ENCODE measurements around the gene GSTA2. TPM values are rescaled to one million over a fixed set of nuclear protein-coding genes. Genes with fewer than 3 reads are reported as not detected.
"Not testable (repeated sequence)": the region's sequence is repeated elsewhere in the genome, so short reads cannot be mapped to it uniquely, and the experiment has no call there.

The GSTA2 gene
- total and polyA plus RNA-seq, 2 of the 13 experiments (the other 11 are each of a cell fraction or from before 2014, with no cell fraction given): 0.75 to 13.7 TPM

DNA sequence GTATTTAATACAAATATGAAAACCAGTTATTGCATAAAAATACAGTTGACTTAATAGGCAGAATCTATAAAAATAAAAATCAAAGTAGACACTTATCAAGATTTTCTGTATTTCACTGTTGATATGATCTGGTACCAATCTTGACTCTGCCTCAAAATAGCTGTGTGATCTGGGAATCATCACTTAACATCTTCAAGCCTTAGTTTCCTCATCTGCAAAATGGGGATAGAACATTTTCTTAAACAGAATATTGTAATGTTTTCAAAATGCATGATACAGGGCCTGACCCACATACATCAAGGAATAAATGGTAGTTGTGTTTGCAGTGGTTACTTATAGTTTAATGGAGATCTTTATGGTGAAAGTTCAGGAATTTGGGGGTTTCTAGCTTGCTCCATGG lies 18.9 kb upstream of the GSTA2 start:
- H3K4me3 ChIP-seq (replicated peaks in 1 of 3; ENCODE audit: insufficient read depth in 1 of 3, low read depth in 2 of 3, low read length in 3 of 3); in situ Hi-C loops (cut with HindIII; ENCODE audit: extremely low pct_ligation_motif_present, low pct_unique_long_range_greater_than_20kb); DNase-seq (ENCODE audit: low spot score); H3K9ac ChIP-seq (ENCODE audit: insufficient read depth, low read depth, low read length); H3K27ac ChIP-seq (ENCODE audit: extremely low read length, insufficient read depth, low read length); H3K9me3 ChIP-seq (ENCODE audit: low read length); H3K36me3 ChIP-seq (replicated peaks in 1 of 2; ENCODE audit: control insufficient read depth in 1 of 2, insufficient read depth in 2 of 2, low read length in 2 of 2); H3K27me3 ChIP-seq (ENCODE audit: control insufficient read depth in 1 of 2, insufficient read depth in 2 of 2, low read length in 2 of 2); FAIRE-seq; ATAC-seq; H4K20me1 ChIP-seq (ENCODE audit: insufficient read depth, low read length); H3K79me2 ChIP-seq (ENCODE audit: insufficient read depth, low read length); intact Hi-C loops (cut with micrococcal nuclease; ENCODE audit: unreplicated experiment); H3K4me2 ChIP-seq (ENCODE audit: low read depth, low read length); BruUV-seq (replicated peaks); CTCF ChIA-PET (ENCODE audit: low intra/inter-chr PET ratio, low total read pairs); H2AFZ ChIP-seq (ENCODE audit: low read length): not testable (repeated sequence)
- H3K4me1 ChIP-seq (ENCODE audit: insufficient read depth, low read length): peaks cover 56% of the 10 kb centered on the region
- TF ChIP-seq ZNF629 (CRISPR knock-in tag; conservative IDR thresholded peaks at IDR 0.05): peak; percentile 75
- peak; percentile 58; the same call in 1 of the 2 replicates for TF ChIP-seq CHD4 (IDR thresholded peaks at IDR 0.05; ENCODE audit: borderline replicate concordance, low read length)
- POLR2A ChIA-PET: interaction anchor here (0.6 to 0.8 kb wide), 2 partner anchors 56 to 374 kb away, joined by 3 read pairs; no protein-coding TSS in a partner anchor

DNA sequence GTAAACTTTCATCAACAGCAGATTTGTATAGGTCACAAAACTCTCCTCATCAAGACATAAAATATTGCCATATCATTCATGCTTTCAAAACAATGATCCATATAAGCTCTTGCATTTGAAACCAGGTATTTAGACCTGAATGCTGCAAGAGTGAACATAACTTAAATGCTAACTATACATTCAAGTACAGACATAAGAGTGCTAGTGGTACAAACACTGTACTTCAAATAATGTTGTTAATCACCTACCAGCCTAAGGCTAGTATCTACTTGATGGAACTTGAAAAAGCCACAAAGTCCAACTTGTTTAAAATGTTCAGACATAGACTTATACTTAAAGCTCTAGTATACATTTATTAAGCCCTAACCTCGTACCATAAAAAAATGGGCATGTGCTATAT lies 16.0 kb upstream of the GSTA2 start:
- ATAC-seq (no peak), DNase-seq (ENCODE audit: low spot score) (no peak), FAIRE-seq (no peak)
- H3K4me3 ChIP-seq (replicated peaks in 1 of 3; ENCODE audit: insufficient read depth in 1 of 3, low read depth in 2 of 3, low read length in 3 of 3): no peak overlapping the region
- no peak overlapping the region for H3K4me2 ChIP-seq (ENCODE audit: low read depth, low read length)
- H4K20me1 ChIP-seq (ENCODE audit: insufficient read depth, low read length): no peaks in the 10 kb centered on the region
- WGBS (ENCODE audit: low lambda C conversion rate): 100% methylated on average over 1 of the region's 1 CpG
- ChIA-PET CTCF (ENCODE audit: low intra/inter-chr PET ratio, low total read pairs) (no interaction called here), POLR2A (no interaction called here)
- H3K9ac ChIP-seq (ENCODE audit: insufficient read depth, low read depth, low read length): no peak overlapping the region
- no TSS peak for BruUV-seq (replicated peaks)
- peaks cover 49% of the 10 kb centered on the region for H3K4me1 ChIP-seq (ENCODE audit: insufficient read depth, low read length)
- H3K9me3 ChIP-seq (ENCODE audit: low read length): no peaks in the 10 kb centered on the region
- no peak overlapping the region for H3K27ac ChIP-seq (ENCODE audit: extremely low read length, insufficient read depth, low read length)
- intact Hi-C loops (cut with micrococcal nuclease; ENCODE audit: unreplicated experiment): no loop called here
- no peaks in the 10 kb centered on the region for H3K36me3 ChIP-seq (replicated peaks in 1 of 2; ENCODE audit: control insufficient read depth in 1 of 2, insufficient read depth in 2 of 2, low read length in 2 of 2)
- H2AFZ ChIP-seq (ENCODE audit: low read length): no peak overlapping the region
- in situ Hi-C loops (cut with HindIII; ENCODE audit: extremely low pct_ligation_motif_present, low pct_unique_long_range_greater_than_20kb): no loop called here
- no peaks in the 10 kb centered on the region for H3K79me2 ChIP-seq (ENCODE audit: insufficient read depth, low read length)
- no peaks in the 10 kb centered on the region for H3K27me3 ChIP-seq (ENCODE audit: control insufficient read depth in 1 of 2, insufficient read depth in 2 of 2, low read length in 2 of 2)
- no peak for TF ChIP-seq ZNF816 (CRISPR knock-in tag; IDR thresholded peaks at IDR 0.05; ENCODE audit: borderline replicate concordance)
- TF ChIP-seq STAG1 (CRISPR knock-in tag; IDR thresholded peaks at IDR 0.05): no peak
- TF ChIP-seq MBD4 (IDR thresholded peaks at IDR 0.05; ENCODE audit: borderline replicate concordance, low read length): no peak
- TF ChIP-seq U2AF1 (optimal IDR thresholded peaks at IDR 0.05; ENCODE audit: low read depth, low read length): no peak
- no peak for TF ChIP-seq ZNF720 (CRISPR knock-in tag; IDR thresholded peaks at IDR 0.05)
- TF ChIP-seq RBAK (CRISPR knock-in tag; IDR thresholded peaks at IDR 0.05): no peak
- no peak for TF ChIP-seq ZFP1 (CRISPR knock-in tag; IDR thresholded peaks at IDR 0.05)
- no peak for TF ChIP-seq ZNF20 (CRISPR knock-in tag; IDR thresholded peaks at IDR 0.05)
- no peak for TF ChIP-seq FIP1L1 (IDR thresholded peaks at IDR 0.05; ENCODE audit: borderline replicate concordance, insufficient read depth, low read depth, low read length)
- TF ChIP-seq, protein P1, sequence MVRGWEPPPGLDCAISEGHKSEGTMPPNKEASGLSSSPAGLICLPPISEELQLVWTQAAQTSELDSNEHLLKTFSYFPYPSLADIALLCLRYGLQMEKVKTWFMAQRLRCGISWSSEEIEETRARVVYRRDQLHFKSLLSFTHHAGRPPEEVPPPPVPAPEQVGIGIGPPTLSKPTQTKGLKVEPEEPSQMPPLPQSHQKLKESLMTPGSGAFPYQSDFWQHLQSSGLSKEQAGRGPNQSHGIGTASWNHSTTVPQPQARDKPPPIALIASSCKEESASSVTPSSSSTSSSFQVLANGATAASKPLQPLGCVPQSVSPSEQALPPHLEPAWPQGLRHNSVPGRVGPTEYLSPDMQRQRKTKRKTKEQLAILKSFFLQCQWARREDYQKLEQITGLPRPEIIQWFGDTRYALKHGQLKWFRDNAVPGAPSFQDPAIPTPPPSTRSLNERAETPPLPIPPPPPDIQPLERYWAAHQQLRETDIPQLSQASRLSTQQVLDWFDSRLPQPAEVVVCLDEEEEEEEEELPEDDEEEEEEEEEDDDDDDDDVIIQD (CRISPR knock-in tag; IDR thresholded peaks at IDR 0.05; ENCODE audit: low read depth): no peak
- no peak for TF ChIP-seq DNMT3B (CRISPR knock-in tag; conservative IDR thresholded peaks at IDR 0.05)
- TF ChIP-seq ZNF83 (CRISPR knock-in tag; IDR thresholded peaks at IDR 0.05; ENCODE audit: borderline replicate concordance): no peak
- no peak for TF ChIP-seq HOXA7 (CRISPR knock-in tag; IDR thresholded peaks at IDR 0.05)
- no peak for TF ChIP-seq ZNF652 (CRISPR knock-in tag; IDR thresholded peaks at IDR 0.05; ENCODE audit: borderline replicate concordance, low read depth)
- TF ChIP-seq, protein P2, sequence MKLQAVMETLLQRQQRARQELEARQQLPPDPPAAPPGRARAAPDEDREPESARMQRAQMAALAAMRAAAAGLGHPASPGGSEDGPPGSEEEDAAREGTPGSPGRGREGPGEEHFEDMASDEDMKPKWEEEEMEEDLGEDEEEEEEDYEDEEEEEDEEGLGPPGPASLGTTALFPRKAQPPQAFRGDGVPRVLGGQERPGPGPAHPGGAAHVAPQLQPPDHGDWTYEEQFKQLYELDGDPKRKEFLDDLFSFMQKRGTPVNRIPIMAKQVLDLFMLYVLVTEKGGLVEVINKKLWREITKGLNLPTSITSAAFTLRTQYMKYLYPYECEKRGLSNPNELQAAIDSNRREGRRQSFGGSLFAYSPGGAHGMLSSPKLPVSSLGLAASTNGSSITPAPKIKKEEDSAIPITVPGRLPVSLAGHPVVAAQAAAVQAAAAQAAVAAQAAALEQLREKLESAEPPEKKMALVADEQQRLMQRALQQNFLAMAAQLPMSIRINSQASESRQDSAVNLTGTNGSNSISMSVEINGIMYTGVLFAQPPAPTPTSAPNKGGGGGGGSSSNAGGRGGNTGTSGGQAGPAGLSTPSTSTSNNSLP (IDR thresholded peaks at IDR 0.05; ENCODE audit: low read depth, low read length): no peak
- no peak for TF ChIP-seq RBM22 (optimal IDR thresholded peaks at IDR 0.05; ENCODE audit: low read length)
- no peak for TF ChIP-seq KDM4B (CRISPR knock-in tag; IDR thresholded peaks at IDR 0.05)
